Measurements from ENCODE around the gene OAS2. TPM values are rescaled to one million over a fixed set of nuclear protein-coding genes. Genes with fewer than 3 reads are reported as not detected.
A peak's percentile ranks its signal among the peaks of the same experiment; 100 is the strongest.

OAS2 gene
- total RNA-seq, 2 experiments from 2014 or later = 244 to 245 TPM

DNA sequence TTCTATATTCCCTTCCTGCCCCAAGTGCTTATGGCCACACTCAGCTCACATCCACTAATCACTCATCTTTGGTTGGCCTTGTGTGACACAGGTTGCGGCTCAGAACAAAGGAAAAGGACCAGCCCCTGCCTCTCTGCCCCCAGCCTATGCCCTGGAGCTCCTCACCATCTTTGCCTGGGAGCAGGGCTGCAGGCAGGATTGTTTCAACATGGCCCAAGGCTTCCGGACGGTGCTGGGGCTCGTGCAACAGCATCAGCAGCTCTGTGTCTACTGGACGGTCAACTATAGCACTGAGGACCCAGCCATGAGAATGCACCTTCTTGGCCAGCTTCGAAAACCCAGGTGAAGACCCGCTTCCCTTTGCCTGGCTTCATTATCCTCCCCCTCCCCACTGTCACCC is 15.8 kb upstream of the OAS2 start:
- no peak overlapping the region for H3K4me3 Mint-ChIP-seq
- H3K27ac Mint-ChIP-seq = no peak overlapping the region
- H3K27me3 Mint-ChIP-seq = no peaks in the 10 kb centered on the region
- H3K4me1 Mint-ChIP-seq = peaks cover 23% of the 10 kb centered on the region
- peak; percentile 15 for DNase-seq
- POLR2A ChIA-PET = interaction anchor here (1.2 to 5.8 kb wide), 2 partner anchors 15 to 56 kb away, joined by 5 to 45 read pairs; partner anchors contain the start of genes OAS1 and OAS2
- ATAC-seq (ENCODE audit: low read depth) = no peak
- peaks cover 82% of the 10 kb centered on the region for H3K36me3 Mint-ChIP-seq
- no peaks in the 10 kb centered on the region for H3K9me3 Mint-ChIP-seq

DNA sequence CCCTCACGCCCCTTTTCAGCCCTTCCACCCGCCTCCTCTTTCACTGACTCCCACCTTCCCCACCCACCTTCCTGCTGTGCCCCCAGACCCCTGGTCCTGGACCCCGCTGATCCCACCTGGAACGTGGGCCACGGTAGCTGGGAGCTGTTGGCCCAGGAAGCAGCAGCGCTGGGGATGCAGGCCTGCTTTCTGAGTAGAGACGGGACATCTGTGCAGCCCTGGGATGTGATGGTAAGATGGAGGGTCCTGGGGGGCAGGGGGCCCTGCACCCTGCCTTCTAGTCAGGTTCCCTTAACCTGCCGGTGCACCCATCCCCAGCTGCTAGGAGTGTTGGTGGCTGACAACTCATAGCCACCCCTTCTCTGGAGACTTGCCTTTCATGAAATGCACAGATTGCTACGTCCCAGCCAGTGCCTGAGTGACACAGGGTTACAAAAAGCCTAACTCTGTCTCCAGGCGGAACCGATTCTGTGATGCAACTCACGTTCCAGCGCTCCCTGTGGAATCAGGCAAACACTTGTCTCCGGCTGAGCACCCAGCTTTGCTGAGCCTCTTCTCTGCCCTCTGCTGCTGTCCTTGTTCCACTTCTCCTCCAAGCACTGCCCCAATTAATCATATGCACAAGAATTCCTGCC is 15.0 kb upstream of the OAS2 start:
- Mint-ChIP-seq H3K27me3 (no peaks in the 10 kb centered on the region), H3K4me3 (no peak overlapping the region), H3K4me1 (peaks cover 20% of the 10 kb centered on the region), H3K9me3 (no peaks in the 10 kb centered on the region), H3K36me3 (peaks cover 80% of the 10 kb centered on the region), H3K27ac (no peak overlapping the region)
- DNase-seq = no peak
- POLR2A ChIA-PET = interaction anchor here (5.8 kb wide), 1 partner anchor 15 kb away, joined by 45 read pairs; the partner anchor contains the start of gene OAS2
- no peak for ATAC-seq (ENCODE audit: low read depth)

DNA sequence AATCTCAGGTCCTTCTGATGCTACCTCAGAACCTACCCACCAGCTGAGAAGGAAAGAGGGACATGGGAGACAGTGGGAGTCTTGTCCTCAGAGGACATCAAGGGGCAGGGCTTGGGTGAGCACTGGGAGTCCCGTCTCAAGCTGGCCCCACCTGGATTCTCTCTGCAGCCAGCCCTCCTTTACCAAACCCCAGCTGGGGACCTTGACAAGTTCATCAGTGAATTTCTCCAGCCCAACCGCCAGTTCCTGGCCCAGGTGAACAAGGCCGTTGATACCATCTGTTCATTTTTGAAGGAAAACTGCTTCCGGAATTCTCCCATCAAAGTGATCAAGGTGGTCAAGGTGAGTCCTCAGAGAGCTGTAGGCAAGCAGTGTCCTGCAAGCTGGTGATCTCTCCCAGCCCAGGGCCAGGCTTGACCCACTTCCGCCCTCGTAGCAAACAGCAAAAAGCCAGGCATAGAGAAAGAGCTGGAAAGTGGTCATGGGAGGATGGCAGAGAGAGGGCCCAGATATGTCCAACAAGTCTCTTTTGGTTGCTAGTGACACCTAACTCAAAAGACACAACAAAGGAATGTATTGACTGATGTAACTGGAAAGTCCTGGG is 14.2 kb upstream of the OAS2 start:
- Mint-ChIP-seq H3K9me3 (no peaks in the 10 kb centered on the region), H3K36me3 (peaks cover 78% of the 10 kb centered on the region), H3K27me3 (no peaks in the 10 kb centered on the region), H3K27ac (no peak overlapping the region), H3K4me1 (peaks cover 20% of the 10 kb centered on the region), H3K4me3 (no peak overlapping the region)
- POLR2A ChIA-PET = interaction anchor here (0.9 to 5.8 kb wide), 2 partner anchors 11 to 14 kb away, joined by 3 to 45 read pairs; partner anchors contain the start of gene OAS2
- no peak for DNase-seq
- ATAC-seq (ENCODE audit: low read depth) = no peak

DNA sequence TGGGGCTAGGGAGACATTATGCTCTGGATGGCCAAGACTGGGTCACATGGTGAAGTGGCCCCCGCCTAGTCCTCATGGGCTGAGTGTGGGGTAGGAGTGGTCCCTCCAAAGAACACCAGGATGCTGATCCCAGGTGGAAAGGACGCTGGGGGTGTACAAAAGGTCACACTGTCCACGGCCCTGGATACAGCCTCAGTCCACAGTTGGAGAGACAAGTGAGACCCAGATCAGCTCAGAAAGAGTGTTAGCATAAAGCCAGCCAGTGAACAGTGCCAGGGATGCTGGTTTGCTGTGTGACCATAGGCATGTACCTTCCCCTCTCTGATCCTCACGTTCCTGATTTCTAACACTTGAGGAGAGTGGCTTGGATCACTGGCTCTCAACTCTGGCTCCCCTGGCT is 13.4 kb upstream of the OAS2 start:
- DNase-seq (no peak), ATAC-seq (ENCODE audit: low read depth) (no peak)
- Mint-ChIP-seq H3K36me3 (peaks cover 76% of the 10 kb centered on the region), H3K9me3 (no peaks in the 10 kb centered on the region), H3K4me3 (no peak overlapping the region), H3K27ac (no peak overlapping the region), H3K27me3 (no peaks in the 10 kb centered on the region), H3K4me1 (peaks cover 13% of the 10 kb centered on the region)
- POLR2A ChIA-PET = interaction anchor here (0.9 to 5.8 kb wide), 3 partner anchors 11 to 14 kb away, joined by 3 to 45 read pairs (median 14); partner anchors contain the start of gene OAS2

DNA sequence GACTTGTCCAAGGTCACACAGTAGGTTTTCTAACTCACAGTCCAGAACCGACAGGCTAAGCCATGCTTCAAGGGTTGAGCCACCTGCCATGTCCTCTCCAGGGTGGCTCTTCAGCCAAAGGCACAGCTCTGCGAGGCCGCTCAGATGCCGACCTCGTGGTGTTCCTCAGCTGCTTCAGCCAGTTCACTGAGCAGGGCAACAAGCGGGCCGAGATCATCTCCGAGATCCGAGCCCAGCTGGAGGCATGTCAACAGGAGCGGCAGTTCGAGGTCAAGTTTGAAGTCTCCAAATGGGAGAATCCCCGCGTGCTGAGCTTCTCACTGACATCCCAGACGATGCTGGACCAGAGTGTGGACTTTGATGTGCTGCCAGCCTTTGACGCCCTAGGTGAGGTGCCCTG is 12.7 kb upstream of the OAS2 start:
- Mint-ChIP-seq H3K36me3 (peaks cover 76% of the 10 kb centered on the region), H3K27me3 (no peaks in the 10 kb centered on the region), H3K9me3 (no peaks in the 10 kb centered on the region), H3K4me3 (no peak overlapping the region), H3K4me1 (peaks cover 8% of the 10 kb centered on the region), H3K27ac (no peak overlapping the region)
- DNase-seq (no peak), ATAC-seq (ENCODE audit: low read depth) (no peak)
- POLR2A ChIA-PET = interaction anchor here (2.7 kb wide), 1 partner anchor 13 kb away, joined by 14 read pairs; the partner anchor contains the start of gene OAS2

DNA sequence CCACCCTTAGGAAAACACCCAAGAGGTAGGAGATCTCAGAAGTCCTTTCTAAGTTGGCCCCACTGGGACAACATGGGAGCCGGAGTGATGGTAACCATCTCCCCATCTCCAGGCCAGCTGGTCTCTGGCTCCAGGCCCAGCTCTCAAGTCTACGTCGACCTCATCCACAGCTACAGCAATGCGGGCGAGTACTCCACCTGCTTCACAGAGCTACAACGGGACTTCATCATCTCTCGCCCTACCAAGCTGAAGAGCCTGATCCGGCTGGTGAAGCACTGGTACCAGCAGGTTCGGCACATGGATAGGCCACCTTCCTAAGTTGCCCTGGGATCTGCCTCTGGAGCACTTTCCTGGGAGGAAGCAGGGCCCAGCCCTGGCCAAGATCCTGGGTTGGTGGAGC is 11.0 kb upstream of the OAS2 start:
- Mint-ChIP-seq H3K36me3 (peaks cover 76% of the 10 kb centered on the region), H3K9me3 (no peaks in the 10 kb centered on the region), H3K27ac (no peak overlapping the region), H3K27me3 (no peaks in the 10 kb centered on the region), H3K4me3 (no peak overlapping the region), H3K4me1 (peaks cover 4% of the 10 kb centered on the region)
- ATAC-seq (ENCODE audit: low read depth) (no peak), DNase-seq (no peak)
- POLR2A ChIA-PET = interaction anchor here (1.0 to 2.7 kb wide), 2 partner anchors 11 to 60 kb away, joined by 3 to 14 read pairs; partner anchors contain the start of genes OAS1 and OAS2

DNA sequence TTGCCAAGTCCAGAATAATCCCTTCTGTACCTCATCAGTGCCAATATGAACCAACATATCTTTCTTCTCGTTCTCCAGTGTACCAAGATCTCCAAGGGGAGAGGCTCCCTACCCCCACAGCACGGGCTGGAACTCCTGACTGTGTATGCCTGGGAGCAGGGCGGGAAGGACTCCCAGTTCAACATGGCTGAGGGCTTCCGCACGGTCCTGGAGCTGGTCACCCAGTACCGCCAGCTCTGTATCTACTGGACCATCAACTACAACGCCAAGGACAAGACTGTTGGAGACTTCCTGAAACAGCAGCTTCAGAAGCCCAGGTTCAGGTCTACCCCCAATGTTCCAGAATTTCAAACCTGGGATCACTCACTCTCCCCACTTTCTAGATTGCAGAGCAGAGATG is 10.5 kb upstream of the OAS2 start:
- Mint-ChIP-seq H3K4me1 (peaks cover 4% of the 10 kb centered on the region), H3K27ac (peak overlapping the region; percentile 30), H3K9me3 (no peaks in the 10 kb centered on the region), H3K4me3 (no peak overlapping the region), H3K27me3 (no peaks in the 10 kb centered on the region), H3K36me3 (peaks cover 72% of the 10 kb centered on the region)
- POLR2A ChIA-PET = interaction anchor here (1.0 to 2.7 kb wide), 3 partner anchors 11 to 61 kb away, joined by 3 to 14 read pairs (median 13); partner anchors contain the start of genes OAS1 and OAS2
- DNase-seq = no peak
- no peak for ATAC-seq (ENCODE audit: low read depth)

DNA sequence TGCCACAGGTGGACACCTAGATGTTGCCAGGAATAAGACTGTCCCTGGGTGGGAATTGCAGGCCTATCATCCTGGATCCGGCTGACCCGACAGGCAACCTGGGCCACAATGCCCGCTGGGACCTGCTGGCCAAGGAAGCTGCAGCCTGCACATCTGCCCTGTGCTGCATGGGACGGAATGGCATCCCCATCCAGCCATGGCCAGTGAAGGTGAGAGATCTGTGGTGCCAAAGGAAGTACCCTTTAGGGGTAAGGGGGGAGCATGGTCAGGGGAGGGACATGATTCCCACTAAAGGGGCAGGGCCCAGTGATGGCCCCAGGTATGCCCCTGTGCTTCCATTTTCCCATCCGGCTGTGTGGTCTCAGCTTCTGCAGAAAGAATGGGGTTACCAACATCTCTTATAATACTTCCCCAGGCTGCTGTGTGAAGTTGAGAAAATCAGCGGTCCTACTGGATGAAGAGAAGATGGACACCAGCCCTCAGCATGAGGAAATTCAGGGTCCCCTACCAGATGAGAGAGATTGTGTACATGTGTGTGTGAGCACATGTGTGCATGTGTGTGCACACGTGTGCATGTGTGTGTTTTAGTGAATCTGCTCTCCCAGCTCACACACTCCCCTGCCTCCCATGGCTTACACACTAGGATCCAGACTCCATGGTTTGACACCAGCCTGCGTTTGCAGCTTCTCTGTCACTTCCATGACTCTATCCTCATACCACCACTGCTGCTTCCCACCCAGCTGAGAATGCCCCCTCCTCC is 8.6 kb upstream of the OAS2 start:
- Mint-ChIP-seq H3K9me3 (no peaks in the 10 kb centered on the region), H3K27me3 (no peaks in the 10 kb centered on the region), H3K4me3 (no peak overlapping the region), H3K36me3 (peaks cover 66% of the 10 kb centered on the region), H3K4me1 (peaks cover 4% of the 10 kb centered on the region), H3K27ac (no peak overlapping the region)
- DNase-seq (no peak), ATAC-seq (ENCODE audit: low read depth) (no peak)
- POLR2A ChIA-PET = interaction anchor here (2.5 kb wide), 1 partner anchor 9 kb away, joined by 13 read pairs; the partner anchor contains the start of gene OAS2

DNA sequence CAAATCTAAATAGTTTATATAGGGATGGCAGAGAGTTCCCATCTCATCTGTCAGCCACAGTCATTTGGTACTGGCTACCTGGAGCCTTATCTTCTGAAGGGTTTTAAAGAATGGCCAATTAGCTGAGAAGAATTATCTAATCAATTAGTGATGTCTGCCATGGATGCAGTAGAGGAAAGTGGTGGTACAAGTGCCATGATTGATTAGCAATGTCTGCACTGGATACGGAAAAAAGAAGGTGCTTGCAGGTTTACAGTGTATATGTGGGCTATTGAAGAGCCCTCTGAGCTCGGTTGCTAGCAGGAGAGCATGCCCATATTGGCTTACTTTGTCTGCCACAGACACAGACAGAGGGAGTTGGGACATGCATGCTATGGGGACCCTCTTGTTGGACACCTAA is 7.9 kb upstream of the OAS2 start:
- POLR2A ChIA-PET = interaction anchor here (2.5 kb wide), 1 partner anchor 8 kb away, joined by 13 read pairs; the partner anchor contains the start of gene OAS2
- H3K36me3 Mint-ChIP-seq = peaks cover 66% of the 10 kb centered on the region

DNA sequence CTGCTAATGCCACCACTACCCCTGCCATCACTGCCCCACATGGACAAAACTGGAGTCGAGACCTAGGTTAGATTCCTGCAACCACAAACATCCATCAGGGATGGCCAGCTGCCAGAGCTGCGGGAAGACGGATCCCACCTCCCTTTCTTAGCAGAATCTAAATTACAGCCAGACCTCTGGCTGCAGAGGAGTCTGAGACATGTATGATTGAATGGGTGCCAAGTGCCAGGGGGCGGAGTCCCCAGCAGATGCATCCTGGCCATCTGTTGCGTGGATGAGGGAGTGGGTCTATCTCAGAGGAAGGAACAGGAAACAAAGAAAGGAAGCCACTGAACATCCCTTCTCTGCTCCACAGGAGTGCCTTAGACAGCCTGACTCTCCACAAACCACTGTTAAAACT is 7.1 kb upstream of the OAS2 start:
- ATAC-seq (ENCODE audit: low read depth) (no peak), DNase-seq (no peak)
- Mint-ChIP-seq H3K4me3 (no peak overlapping the region), H3K9me3 (no peaks in the 10 kb centered on the region), H3K36me3 (peaks cover 59% of the 10 kb centered on the region), H3K27me3 (no peaks in the 10 kb centered on the region), H3K4me1 (peaks cover 5% of the 10 kb centered on the region), H3K27ac (no peak overlapping the region)
- POLR2A ChIA-PET = interaction anchor here (0.5 kb wide), 1 partner anchor 474 kb away, joined by 3 read pairs; no protein-coding TSS in a partner anchor

More for the DNA sequence above, 7.9 kb upstream of the OAS2 start:
- no peaks in the 10 kb centered on the region for H3K9me3 Mint-ChIP-seq
- DNase-seq = no peak
- no peak overlapping the region for H3K27ac Mint-ChIP-seq
- peaks cover 4% of the 10 kb centered on the region for H3K4me1 Mint-ChIP-seq
- ATAC-seq (ENCODE audit: low read depth) = no peak
- no peak overlapping the region for H3K4me3 Mint-ChIP-seq
- H3K27me3 Mint-ChIP-seq = no peaks in the 10 kb centered on the region

DNA sequence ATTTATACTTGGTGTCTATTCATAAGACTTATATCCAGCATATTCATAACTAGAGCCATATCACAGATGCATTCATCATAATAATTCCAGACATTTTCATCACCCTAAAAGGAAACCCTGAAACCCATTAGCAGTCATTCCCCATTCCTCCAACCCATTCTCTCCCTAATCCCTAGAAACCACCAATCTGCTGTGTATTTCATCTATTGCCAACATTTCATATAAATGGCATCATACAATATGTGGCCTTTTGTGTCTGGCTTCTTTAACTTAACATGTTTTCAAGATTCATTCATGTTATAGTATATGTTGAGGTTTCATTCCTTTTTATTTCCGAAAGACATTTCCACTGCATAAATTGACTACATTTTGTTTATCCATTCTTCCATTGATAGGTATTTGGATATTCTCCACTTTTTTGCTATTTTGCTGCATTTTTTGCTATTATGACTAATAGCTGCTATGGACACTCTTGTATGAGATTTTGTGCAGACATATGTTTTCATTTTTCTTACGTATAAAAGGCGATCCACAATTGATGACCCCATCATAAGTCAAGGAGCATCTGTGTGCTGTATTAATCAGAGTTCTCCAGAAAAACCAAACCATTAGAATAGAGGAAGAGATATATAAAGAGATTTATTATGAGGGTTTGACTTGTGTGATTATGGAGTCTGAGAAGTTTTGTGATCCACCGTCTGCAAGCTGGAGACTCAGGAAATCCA is 5.1 kb upstream of the OAS2 start:
- peaks cover 17% of the 10 kb centered on the region for H3K4me1 Mint-ChIP-seq
- POLR2A ChIA-PET = interaction anchor here (0.6 to 1.7 kb wide), 2 partner anchors 29 to 65 kb away, joined by 3 to 4 read pairs; no protein-coding TSS in a partner anchor
- peaks cover 42% of the 10 kb centered on the region for H3K36me3 Mint-ChIP-seq
- H3K27me3 Mint-ChIP-seq = no peaks in the 10 kb centered on the region
- no peaks in the 10 kb centered on the region for H3K9me3 Mint-ChIP-seq
- H3K4me3 Mint-ChIP-seq = no peak overlapping the region
- peak overlapping the region; percentile 54 for H3K27ac Mint-ChIP-seq
- ATAC-seq (ENCODE audit: low read depth) (no peak), DNase-seq (no peak)

DNA sequence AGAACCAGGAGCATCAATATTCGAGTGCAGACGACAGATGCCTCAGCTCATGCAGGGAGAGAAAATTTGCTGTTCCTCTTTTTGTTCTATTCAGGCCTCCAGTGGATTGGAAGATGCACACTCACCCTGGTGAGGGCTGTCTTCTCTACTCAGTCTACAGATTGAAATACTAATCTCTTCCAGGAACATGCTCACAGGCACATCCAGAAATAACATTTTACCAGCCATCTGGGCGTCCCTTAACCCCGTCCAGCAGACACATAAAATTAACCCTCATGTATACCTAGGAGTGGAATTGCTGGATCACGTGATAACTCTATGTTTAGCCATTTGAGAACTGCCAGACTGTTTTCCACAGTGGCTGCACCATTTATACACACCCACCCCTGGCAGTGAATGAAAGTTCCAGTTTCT is 4.5 kb upstream of the OAS2 start:
- Mint-ChIP-seq H3K36me3 (peaks cover 43% of the 10 kb centered on the region), H3K27ac (no peak overlapping the region), H3K9me3 (no peaks in the 10 kb centered on the region), H3K27me3 (no peaks in the 10 kb centered on the region), H3K4me3 (no peak overlapping the region), H3K4me1 (peaks cover 17% of the 10 kb centered on the region)
- POLR2A ChIA-PET = interaction anchor here (1.7 kb wide), 1 partner anchor 65 kb away, joined by 4 read pairs; no protein-coding TSS in a partner anchor
- DNase-seq = no peak
- ATAC-seq (ENCODE audit: low read depth) = no peak

Data from activated naive CD8-positive, alpha-beta T cell treated with anti-CD3 and anti-CD28 coated beads, Interleukin-2, amount 10 ng/mL, durations not matched to agents 7 days and 5 days (primary cell).